Kasumi-1 (cell line): ENCODE results near the gene CLIP2.
A peak's percentile ranks its signal among the peaks of the same experiment; 100 is the strongest.
"Not testable (repeated sequence)": the region's sequence is repeated elsewhere in the genome, so short reads cannot be mapped to it uniquely, and the experiment has no call there.

Experiments used
- DNase-seq, 2 experiments: peaks; one replicate each; lab custom pipeline; 2025; lab: John Stamatoyannopoulos, UW

The CLIP2 gene

DNA sequence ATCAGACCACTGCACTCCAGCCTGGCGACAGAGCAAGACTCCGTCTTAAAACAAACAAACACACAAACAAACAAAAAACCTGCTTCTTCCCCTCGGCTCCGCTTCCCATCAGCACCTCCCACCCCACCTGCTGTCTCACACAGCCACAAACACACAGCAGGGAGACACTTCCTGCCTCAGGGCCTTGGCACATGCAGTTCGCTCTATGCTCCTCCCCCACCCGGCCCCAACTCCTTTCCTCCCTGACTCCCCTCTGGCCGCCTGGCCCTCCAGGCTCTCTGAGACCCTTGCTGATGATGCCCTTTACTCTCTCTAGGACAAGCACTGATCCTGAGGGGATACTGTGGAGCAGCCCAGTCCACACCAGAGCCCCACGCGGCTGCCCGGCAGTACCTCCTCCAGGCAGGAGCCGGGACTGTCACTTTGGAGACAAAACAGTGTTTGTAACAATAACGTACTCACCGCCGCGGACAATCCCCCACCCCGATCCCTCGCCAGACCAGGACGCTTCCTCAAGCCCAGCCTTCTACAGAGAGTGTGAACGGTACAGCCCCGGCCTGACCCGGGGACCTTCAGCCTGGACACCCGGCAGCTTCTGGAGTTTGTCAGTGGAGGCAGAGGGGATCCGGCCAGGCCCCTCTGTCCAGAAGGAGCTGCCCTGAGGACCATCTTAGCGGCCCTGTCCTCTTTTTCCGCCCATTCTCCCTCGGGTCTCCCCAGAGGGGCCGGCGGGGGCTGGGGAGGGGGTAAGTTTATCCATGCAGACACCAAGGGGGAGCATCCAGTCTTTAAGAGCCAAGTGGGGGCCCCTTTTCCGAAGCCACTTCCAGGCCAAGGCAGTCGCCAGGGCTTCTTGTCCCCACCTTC lies 114.5 kb downstream of the CLIP2 start:
- DNase-seq = no peak

DNA sequence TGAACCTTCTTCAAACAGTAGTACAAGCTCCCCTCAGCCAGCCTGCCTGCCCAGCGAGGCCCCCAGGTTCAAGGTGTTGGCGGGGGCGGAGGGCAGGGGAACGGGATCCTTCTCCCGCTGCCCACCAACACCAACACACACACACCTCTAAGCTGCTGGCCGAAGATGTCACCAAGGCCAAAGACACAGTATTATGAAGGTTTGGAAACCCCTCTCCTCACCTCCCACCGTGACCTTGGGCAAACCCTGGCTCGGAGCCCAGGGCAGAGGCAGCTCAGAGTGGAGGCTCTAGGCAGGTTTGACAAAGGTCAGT lies 115.1 kb downstream of the CLIP2 start:
- DNase-seq = no peak

DNA sequence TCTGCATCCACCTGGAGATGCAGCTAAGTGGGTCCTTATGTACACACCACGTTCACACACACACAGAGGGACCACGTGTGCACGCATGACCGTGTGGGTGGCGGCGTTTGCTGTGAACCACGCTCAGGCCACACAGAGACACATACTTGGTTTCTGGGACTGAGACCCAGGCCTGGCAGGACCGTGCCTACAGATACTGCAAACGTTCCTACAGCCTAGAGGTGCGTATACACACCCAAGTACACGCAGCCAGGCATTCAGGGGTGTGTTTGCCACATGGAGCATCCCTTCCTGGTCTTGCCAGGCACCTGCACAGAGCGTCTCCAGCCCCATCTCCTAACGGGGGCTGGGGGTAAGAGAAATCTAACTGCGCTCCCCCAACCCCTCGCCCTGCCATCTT lies 115.5 kb downstream of the CLIP2 start:
- DNase-seq = no peak

DNA sequence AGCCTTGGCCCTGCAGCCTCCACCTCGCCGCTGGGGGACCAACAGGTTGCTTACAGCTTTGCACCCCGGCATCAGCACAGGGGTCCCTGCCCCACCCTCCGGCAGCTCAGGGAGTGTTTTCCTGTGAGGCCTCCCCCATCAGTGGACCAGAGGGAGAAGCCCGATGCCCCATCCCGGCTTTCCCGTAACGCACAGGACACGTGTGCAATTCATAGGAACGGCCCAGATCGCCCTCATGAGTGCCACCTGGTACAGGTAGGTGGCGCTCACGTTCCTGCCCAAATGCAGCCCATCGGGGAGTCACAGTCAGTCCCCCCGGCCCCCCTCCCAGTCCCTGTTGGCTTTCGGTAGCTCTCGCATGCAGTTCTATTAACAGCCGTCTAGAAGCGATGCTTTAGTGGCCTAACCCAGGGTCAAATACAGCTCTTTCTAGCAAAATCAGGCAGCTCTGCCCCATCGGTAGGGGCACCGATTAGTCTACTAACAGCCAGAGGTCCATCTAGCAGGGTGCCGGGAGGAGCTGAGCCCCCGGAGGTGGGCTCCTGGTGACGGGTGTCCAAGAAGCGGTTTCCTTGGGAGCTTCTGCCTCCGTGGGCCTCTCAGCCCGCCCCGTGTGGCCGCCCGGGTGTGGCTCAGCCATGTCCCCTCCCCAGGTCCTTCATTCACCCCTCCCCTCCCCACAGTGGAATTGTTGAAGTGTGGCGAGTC lies 116.1 kb downstream of the CLIP2 start:
- peak; percentile 83 to 87 for DNase-seq

DNA sequence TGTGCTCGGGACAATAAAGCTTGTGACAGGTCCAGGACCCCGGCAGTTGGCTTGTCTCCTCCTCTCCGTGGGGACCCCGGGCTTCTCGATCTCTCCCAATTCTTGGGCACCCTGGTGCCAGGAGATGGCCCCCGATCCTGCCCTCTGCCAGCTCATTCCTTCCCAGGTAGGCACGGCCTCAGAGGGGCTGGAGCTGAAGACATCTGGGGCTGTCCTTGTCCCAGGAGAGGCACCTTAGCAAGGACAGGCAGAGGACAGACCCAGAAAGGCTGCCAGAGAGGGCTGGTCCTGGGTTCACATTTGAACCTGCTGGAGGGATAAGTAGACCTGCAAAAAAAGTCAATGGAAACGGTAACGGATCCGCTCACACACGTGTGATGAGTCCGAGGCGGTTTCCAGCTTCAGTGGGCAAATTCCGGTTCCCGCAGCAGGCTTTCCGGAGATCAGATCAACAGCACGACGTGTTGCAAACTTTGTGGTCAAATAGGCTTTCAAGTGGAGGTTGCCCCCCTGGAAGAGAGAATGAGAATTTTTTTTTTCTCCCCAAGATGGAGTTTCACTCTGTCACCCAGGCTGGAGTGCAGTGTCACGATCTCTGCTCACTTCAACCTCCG lies 116.8 kb downstream of the CLIP2 start:
- DNase-seq = peak; percentile 67 to 84

DNA sequence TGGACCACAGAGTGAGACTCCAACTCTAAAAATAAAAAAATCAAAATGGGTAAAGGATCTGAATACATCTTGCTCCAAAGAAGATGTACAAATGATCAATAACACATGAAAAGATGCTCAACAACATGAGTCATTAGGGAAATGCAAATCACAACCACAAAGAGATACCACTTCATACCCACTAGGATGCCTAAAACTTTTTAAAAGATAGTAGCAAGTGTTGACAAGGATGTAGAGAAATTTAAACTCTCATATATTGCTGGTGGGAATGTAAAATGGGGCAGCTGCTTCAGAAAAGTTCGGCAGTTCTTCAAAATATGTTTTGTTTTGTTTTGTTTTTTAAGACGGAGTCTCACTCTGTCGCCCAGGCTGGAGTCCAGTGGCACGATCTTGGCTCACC lies 118.8 kb downstream of the CLIP2 start:
- DNase-seq = no peak

DNA sequence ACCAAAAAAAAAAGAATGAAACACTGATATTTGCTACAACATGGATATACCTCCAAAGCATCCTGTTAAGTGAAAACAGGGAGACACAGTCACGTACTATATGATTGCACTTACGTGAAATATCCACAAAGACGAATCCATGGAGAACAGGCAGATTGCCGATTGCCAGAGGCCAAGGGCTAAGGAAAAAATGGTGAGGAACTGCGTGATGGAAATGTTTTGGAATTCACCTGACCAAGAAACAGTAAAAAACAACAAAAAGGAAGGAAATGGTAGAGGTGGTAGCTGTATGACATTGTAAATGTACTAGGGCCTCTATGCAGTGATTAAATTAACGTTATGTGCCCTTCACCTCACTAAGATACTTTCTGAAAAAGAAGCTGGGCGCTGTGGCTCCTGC lies 120.4 kb downstream of the CLIP2 start:
- DNase-seq = no peak

DNA sequence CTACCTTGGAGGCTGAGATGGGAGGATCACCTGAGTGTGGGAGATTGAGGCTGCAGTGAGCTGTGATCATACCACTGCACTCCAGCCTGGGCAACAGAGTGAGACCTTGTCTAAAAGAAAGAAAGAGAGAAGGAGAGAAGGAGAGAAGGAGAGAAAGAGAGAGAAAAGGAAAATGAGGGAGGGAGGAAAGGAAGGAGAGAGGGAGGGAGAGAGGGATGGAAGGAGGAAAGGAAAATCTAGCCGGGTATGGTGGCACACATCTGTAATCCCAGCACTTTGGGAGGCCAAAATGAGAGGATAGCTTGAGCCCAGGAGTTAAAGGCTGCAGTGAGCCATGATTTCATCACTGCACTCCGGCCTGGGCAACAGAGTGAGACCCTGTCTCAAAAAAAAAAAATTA lies 121.6 kb downstream of the CLIP2 start:
- no peak for DNase-seq

DNA sequence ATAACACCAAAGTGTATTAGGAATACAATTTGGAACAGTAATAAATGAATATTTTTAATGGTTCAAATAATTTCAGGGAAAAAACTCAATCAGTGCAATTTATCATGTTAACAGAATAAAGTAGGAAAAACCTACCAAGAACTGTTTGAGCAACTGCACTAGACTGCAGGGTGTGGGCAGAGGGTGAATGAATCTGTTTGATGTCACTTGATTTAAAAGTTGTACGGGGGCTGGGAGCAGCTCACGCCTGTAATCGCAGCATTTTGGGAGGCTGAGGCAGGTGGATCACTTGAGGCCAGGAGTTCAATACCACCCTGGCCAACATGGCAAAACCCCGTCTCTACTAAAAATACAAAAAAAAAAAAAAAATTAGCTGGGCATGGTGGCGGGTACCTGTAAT lies 122.4 kb downstream of the CLIP2 start:
- not testable (repeated sequence) for DNase-seq

DNA sequence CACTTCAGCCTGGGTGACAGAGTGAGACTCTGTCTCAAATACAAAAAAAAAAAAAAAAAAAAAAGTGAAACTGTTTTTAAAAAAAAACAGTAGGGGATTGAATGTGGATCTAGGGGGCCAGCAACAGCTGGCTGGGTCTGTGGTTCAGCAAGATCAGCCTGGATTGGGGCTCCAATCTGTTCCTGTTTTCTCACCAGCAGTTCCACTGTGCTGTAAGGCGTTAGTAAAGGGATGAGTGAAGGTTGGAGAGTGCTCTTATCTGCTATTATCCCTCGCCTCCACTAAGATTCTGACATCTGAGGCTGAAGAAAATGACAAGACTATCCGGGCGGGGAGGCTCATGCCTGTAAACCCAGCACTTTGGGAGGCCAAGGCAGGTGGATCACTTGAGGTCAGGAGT lies 122.8 kb downstream of the CLIP2 start:
- DNase-seq = peak; percentile 55 to 56

DNA sequence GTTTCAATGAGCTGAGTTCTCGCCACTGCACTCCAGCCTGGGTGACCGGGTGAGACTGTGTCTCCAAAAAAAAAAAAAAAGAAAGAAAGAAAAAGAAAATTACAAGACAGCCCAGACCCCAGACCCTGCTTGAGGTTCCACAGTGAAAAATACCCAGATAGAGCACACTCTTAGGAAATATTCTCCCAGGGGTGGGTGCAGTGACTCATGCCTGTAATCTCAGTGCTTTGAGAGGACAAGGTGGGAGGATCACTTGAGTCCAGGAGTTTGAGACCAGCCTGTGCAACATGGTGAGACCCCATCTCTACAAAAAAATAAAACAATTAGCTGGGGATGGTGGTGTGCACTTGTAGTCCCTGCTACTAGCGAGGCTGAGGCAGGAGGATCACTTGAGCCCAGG lies 123.4 kb downstream of the CLIP2 start:
- DNase-seq = no peak

DNA sequence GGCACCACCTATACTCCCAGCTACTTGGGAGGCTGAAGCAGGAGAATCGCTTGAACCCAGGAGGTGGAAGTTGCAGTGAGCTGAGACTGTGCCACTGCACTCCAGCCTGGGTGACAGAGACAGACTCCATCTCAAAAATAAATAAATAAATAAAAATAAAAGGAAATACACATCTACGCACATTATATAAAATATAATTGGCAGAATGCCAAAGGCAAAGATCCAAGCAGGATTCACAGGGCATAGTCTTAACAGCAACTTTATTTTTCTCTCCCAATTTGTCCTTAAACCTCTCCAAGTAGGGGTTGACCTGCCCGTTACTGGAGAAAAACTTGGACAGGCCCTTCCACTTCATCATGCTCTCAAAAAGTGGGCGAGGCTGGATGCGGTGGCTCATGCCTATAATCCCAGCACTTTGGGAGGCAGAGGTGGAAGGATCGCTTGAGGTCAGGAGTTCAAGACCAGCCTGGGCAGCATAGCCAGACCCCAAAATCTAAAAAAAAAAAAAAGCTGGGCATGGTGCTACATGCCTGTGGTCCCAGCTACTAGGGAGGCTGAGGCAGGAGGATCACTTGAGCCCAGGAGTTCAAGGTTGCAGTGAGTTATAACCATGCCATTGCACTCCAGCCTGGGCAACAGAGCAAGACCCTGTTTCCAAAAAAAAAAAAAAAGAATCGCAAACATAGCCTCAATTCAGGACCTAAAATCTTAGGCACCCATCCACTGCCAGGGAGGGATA lies 125.6 kb downstream of the CLIP2 start:
- not testable (repeated sequence) for DNase-seq

DNA sequence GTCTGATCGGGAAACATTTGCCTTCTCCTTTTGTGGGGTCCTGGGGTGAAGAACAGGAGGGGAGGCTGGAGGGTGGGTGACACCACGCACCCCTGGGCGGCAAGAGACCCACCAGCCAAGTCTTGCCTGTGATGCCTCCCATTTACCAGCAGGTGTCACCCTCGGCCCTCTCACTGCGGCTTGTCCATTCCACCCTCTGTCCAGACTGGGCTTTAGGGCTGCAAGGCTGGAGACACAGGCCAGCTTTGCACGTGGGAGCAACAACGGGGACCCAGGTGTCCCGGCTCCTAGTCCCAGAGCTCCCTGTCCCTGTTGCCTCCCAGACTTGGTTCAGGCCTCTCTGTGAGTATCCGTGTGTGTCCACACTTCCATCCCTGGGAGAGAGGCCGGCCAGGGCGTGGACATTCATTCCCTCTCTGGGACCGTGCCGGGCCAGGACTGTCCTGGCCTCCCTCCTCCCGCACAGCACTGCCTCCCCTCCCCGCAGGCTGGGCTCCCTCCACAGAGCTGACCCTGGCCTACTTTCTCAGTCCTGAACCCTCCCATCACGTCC lies 128.3 kb downstream of the CLIP2 start:
- DNase-seq = peak; percentile 16 to 42

DNA sequence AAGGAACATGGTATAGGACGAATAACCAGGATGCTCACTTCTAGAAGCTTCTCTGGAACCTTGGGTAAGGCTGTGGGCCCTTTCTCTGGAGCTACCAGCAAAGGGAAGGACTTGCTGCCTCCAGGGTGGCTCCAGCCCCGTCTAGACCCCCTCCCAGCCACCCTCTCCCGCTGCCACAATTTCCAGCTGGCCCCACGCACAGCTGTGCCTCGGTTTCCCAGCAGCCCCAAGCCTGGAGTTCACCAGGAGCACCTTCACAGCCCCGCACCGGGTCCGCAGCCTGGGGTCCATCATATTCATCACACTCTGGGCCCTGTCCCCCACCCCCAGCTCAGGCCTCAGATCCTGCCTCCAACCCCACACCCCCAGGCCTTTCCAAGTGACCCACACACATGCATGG lies 128.9 kb downstream of the CLIP2 start:
- DNase-seq = no peak

DNA sequence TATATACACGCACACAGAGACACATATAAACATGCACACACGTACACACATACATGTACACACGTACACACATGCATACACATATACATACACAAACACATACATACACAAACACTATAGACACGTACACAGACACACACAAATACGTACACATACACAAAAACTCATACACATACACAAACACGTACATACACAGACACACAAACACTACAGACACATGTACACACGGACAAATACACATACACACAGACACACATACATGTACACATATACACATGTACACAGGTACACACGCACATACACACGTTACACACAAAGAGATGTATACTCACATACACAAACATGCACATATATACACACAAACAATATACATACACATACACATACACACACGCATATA lies 129.3 kb downstream of the CLIP2 start:
- no peak for DNase-seq

DNA sequence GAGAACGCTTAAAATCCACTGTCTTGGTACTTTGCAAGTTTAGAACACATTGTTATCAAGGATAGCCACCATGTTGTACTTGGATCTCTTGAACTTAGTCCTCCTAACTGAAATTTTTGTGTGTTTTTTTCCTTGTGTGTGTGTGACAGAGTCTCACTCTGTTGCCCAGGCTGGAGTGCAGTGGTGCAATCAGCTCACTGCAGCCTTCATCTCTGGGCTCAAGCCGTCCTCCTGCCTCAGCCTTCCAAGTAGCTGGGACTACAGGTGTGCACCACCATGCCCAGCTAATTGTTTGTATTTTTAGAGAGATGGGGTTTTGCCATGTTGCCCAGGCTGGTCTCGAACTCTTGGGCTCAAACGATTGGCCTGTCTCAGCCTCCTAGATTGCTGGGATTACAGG lies 130.0 kb downstream of the CLIP2 start:
- DNase-seq = not testable (repeated sequence)

DNA sequence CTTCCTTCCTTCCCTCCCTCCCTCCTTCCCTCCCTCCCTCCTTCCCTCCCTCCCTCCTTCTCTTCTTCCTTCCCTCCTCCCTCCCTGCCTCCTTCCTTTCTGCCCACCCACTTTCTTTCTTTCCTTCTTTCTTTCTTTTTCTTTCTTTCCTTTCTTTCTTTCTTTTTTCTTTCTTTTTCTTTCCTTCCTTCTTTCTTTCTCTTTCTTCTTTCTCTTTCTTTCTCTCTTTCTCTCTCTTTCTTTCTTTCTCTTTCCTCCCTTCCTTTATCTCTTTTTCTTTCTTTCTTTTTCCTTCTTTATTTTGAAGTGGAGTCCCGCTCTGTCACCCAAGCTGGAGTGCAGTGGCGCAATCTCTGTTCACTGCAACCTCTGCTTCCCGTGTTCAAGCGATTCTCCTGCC lies 130.8 kb downstream of the CLIP2 start:
- no peak for DNase-seq

DNA sequence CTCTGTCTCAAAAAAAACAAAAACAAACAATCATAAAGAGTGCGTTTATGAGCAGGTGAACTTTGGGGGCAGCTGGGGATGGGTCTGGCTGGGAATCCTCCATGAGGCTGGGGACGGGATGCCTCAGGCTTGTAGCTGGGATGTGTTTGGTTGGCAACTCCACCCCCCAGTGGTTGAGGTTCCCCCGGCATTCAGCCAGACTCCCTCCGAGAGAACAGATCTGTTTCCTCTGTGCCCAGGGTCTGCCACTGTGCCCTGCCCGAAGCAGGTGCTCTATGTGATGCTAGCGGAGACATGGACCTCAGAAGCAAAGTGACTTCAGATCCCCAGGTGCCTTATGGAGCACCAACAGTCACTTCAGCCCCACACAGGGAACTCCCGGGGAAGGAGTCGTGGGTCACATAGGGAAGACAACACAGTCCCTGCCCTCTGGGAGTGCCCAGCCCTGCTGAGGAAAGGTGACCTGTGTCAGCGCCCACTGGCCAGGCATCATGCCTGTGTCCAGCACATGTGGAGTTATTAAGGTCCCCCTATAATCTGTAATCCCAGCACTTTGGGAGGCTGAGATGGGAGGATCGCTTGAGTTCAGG lies 135.2 kb downstream of the CLIP2 start:
- no peak for DNase-seq

DNA sequence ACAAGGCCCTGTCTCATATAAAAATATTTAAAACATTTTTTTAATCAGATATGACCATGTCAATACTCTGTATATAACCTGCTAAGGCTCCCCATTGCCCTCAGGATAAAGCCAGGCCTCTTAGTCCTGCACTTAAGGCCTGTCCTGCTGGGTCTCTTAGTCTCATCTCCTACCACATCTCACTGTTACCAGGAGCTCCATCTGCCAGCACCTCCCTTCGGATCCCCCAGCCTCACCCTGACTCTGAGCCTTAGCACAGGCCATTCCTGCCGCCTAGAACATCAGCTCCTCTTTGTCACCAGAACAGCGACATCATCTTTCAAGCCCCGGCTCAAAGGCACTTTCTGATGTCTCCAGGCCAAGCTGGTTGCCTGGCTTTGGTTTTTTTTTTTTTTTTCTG lies 138.8 kb downstream of the CLIP2 start:
- DNase-seq = no peak

DNA sequence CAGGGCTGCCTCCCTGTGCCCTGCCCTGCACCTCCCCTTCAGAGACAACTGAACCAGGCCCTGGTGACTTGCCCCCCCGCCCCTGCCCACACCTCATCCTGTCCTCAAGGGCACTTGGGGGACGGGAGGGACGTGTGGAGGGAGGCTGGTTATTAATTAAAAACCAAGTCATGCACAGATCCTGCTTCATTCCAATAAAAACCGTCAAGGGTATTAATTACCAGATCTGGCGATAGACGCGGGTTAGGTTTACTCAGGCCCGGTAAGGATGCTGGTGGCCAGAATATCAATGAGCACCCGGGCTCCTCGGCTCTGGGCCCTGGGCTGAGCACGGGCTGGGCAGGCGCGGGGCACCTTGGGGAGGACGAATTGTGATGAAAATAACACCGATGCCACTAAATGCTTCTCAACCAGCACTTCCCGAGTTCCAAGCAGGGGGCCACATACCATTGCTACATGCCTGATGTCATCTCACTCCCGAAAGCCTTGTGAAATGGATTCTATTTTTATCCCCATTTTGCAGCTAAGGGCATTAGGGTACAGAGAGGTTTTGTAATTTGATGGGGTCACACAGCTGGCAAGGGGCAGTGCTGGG lies 140.0 kb downstream of the CLIP2 start:
- no peak for DNase-seq

DNA sequence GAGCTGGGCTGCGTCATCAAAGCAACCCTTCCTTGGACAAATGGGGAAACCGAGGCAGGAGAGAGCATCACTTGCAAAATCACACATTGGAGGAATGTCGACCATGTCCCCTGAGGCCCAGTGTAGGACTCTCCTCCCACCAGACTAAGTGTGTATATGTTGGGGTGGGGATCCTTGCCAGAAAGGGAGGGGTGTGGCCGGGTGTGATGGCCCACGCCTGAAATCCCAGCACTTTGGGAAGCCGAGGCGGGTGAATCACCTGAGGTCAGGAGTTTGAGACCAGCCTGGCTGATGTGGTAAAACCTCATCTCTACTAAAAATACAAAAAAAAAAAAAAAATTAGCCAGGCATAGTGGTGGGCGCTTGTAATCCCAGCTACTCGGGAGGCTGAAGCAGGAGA lies 141.2 kb downstream of the CLIP2 start:
- DNase-seq = not testable (repeated sequence)
